SU-DHL-6 (cell line): ENCODE results near the gene EGFL8.

Experiments
- H2AFZ ChIP-seq: fragments of 200-600 bp; sonication (generic); 2 replicates; pipeline ENCODE4 v1.6.1; 2014; ENCODE audit warnings: low read depth, mild to moderate bottlenecking, moderate library complexity, mixed read lengths, antibody characterized with exemption, low read length; ENCODE audit not compliant: severe bottlenecking
- H3F3A ChIP-seq: fragments of 200-600 bp; shearing (Covaris generic); 2 replicates; pipeline ENCODE4 v1.6.0; 2016; ENCODE audit warnings: antibody characterized with exemption, mild to moderate bottlenecking; ENCODE audit not compliant: insufficient read depth
- H3K27ac ChIP-seq: fragments of 200-600 bp; sonication (generic); 2 replicates; pipeline ENCODE4 v1.5.1; 2016; ENCODE audit warnings: low read depth, mild to moderate bottlenecking, low read length, moderate library complexity, mixed read lengths
- H3K27me3 ChIP-seq: fragments of 200-600 bp; sonication (generic), shearing (Covaris generic); 2 replicates; pipeline ENCODE4 v1.6.0; 2014; ENCODE audit warnings: mild to moderate bottlenecking, low read length
- H3K36me3 ChIP-seq: fragments of 200-600 bp; sonication (generic); 2 replicates; pipeline ENCODE4 v1.6.1; 2014; ENCODE audit warnings: mild to moderate bottlenecking, low read length, mixed read lengths
- H3K4me2 ChIP-seq: fragments of 300-600, 200-600 bp; shearing (Covaris generic), sonication (generic); 2 replicates; pipeline ENCODE4 v1.6.0; 2014; ENCODE audit warnings: low read length, low read depth, mild to moderate bottlenecking; ENCODE audit not compliant: poor library complexity, severe bottlenecking
- H3K4me3 ChIP-seq: fragments of 200-600 bp; sonication (generic); 2 replicates; pipeline ENCODE4 v1.5.1; 2014; ENCODE audit warnings: antibody characterized with exemption, low read length, mild to moderate bottlenecking, mixed read lengths; ENCODE audit not compliant: insufficient read depth, poor library complexity, severe bottlenecking
- H3K79me2 ChIP-seq: fragments of 200-600 bp; sonication (generic); 2 replicates; pipeline ENCODE4 v1.6.1; 2014; ENCODE audit warnings: mild to moderate bottlenecking, low read length, moderate library complexity; ENCODE audit not compliant: insufficient read depth
- H3K9ac ChIP-seq: fragments of 200-600 bp; sonication (generic); 2 replicates; pipeline ENCODE4 v1.7.0; 2014; ENCODE audit warnings: mild to moderate bottlenecking, low read length
- H3K9me2 ChIP-seq: fragments of 200-600 bp; sonication (generic); replicated peaks from 2 replicates; pipeline ENCODE4 v1.6.1; 2014; ENCODE audit warnings: low read length; ENCODE audit not compliant: insufficient read depth
- H3K9me3 ChIP-seq: fragments of 200-600 bp; sonication (generic); 2 replicates; pipeline ENCODE4 v1.6.1; 2014; ENCODE audit warnings: low read length, mixed read lengths; ENCODE audit not compliant: insufficient read depth
- H4K20me1 ChIP-seq: fragments of 200-600 bp; sonication (generic); 2 replicates; pipeline ENCODE4 v1.6.1; 2014; ENCODE audit warnings: low read depth, mild to moderate bottlenecking, antibody characterized with exemption, low read length, moderate library complexity, mixed read lengths
- EZH2phosphoT487 ChIP-seq: fragments of 200-600 bp; sonication (generic), shearing (Covaris generic); conservative IDR thresholded peaks from 2 replicates; pipeline ENCODE4 v1.6.1; 2018; ENCODE audit warnings: mild to moderate bottlenecking, antibody characterized with exemption, low read length, moderate library complexity, mixed read lengths
- TF ChIP-seq, protein P1 (sequence below): fragments of 200-600 bp; sonication (generic); IDR thresholded peaks from one replicate; pipeline ENCODE4 v1.5.1; 2017; ENCODE audit warnings: antibody characterized with exemption, mild to moderate bottlenecking, low read length, moderate library complexity; ENCODE audit not compliant: insufficient read depth, poor library complexity, severe bottlenecking

Gene EGFL8

DNA sequence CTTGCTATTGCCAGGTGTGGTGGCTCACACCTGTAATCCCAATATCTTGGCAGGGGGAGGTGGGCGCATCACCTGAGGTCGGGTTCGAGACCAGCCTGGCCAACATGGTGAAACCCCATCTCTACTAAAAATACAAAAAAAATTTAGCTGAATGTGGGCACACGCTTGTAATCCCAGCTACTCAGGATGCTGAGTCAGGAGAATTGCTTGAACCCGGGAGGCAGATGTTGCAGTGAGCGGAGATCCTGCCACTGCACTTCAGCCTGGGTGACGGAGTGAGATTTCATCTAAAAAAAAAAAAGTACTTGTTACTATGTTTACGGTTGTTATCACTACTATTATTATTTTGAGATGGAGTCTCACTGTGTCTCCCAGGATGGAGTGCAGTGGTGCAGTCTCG lies 7.5 kb upstream of the EGFL8 start:
- H3K9me3 ChIP-seq, result no peaks in the 10 kb centered on the region
- no peaks in the 10 kb centered on the region for H3K79me2 ChIP-seq
- no peaks in the 10 kb centered on the region for H4K20me1 ChIP-seq
- H3K4me2 ChIP-seq, result no peak overlapping the region
- 0 out of 2 replicates have a peak, but pooled peaks cover 3% of the 10 kb centered on the region for H3K36me3 ChIP-seq
- no peak overlapping the region for H2AFZ ChIP-seq
- H3K27ac ChIP-seq, result no peak overlapping the region
- no peak for TF ChIP-seq EZH2phosphoT487
- TF ChIP-seq, protein P1, sequence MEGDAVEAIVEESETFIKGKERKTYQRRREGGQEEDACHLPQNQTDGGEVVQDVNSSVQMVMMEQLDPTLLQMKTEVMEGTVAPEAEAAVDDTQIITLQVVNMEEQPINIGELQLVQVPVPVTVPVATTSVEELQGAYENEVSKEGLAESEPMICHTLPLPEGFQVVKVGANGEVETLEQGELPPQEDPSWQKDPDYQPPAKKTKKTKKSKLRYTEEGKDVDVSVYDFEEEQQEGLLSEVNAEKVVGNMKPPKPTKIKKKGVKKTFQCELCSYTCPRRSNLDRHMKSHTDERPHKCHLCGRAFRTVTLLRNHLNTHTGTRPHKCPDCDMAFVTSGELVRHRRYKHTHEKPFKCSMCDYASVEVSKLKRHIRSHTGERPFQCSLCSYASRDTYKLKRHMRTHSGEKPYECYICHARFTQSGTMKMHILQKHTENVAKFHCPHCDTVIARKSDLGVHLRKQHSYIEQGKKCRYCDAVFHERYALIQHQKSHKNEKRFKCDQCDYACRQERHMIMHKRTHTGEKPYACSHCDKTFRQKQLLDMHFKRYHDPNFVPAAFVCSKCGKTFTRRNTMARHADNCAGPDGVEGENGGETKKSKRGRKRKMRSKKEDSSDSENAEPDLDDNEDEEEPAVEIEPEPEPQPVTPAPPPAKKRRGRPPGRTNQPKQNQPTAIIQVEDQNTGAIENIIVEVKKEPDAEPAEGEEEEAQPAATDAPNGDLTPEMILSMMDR, result no peak
- H3K9ac ChIP-seq, result no peak overlapping the region
- no peaks in the 10 kb centered on the region for H3K27me3 ChIP-seq
- H3K4me3 ChIP-seq, result no peak overlapping the region
- no peaks in the 10 kb centered on the region for H3K9me2 ChIP-seq
- H3F3A ChIP-seq, result peaks cover 8% of the 10 kb centered on the region; the same call in 1 of the 2 replicates

DNA sequence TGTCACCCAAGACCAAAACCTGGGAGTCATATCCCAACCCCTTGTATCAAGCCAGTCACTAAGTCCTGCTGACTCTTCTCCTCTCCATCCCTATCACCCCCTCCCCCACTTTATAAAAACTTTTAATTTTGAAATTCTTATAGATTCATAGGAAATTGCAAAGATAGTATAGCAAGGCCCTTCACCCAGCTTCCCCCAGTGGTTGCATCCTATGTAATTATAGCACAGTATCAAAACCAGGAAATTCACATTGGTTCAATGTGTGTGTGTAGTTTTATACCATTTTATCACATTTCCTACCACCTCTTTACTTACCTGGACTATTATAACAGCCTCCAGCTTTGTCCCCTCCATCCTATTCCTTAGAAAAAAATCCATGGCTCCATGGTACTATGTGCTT lies 6.3 kb upstream of the EGFL8 start:
- 0 out of 2 replicates have a peak, but pooled peaks cover 3% of the 10 kb centered on the region for H3K36me3 ChIP-seq

DNA sequence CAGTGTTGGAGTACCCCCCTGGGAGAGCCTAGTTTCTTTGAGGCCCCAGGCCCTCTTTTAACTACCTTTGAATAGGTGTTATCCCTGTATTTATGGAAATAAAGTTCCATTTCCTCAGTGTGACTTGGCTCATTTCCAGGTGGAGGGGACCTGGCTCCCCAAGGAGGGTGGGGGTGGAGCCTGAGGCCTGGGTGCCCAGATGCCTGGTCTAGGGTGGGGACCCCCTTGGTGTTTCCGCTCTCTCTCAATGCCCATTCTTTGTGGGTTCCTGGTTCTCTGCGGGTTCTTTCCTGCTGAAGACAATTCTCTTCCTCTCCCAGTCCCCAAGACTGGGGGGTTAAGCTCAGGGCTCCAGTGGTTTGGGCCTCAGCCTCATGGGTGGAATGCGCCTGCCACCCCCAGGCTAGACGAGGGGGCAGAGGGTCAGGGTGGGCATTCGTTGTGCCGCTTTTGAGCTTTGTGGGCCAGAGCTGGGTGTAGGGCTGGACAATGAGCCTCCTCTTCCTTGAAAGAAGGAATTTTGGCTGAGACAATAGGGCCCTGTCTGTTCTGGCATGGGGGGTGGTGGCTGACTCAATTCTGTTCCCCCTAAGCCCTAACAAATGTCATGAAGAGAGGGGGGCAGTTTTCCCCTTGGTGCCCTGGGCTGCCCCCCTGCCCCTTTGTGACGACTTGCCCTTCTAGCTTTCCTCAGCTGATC lies 686 bp upstream of the EGFL8 start:
- Histone ChIP-seq H3K9ac (no peak overlapping the region), H3K27me3 (no peaks in the 10 kb centered on the region), H3K9me3 (no peaks in the 10 kb centered on the region), H4K20me1 (no peaks in the 10 kb centered on the region), H3K9me2 (no peaks in the 10 kb centered on the region), H3K27ac (no peak overlapping the region), H2AFZ (no peak overlapping the region), H3K79me2 (no peaks in the 10 kb centered on the region), H3K36me3 (no peaks in the 10 kb centered on the region), H3K4me3 (no peak overlapping the region), H3F3A (no peaks in the 10 kb centered on the region), H3K4me2 (no peak overlapping the region)
- TF ChIP-seq EZH2phosphoT487, result no peak

More for the DNA sequence above, 6.3 kb upstream of the EGFL8 start:
- no peaks in the 10 kb centered on the region for H3K79me2 ChIP-seq
- H3K9me3 ChIP-seq, result no peaks in the 10 kb centered on the region
- TF ChIP-seq EZH2phosphoT487, result no peak
- TF ChIP-seq, protein P1, result no peak
- no peak overlapping the region for H3K4me3 ChIP-seq
- no peak overlapping the region for H3K4me2 ChIP-seq
- H3K9ac ChIP-seq, result no peak overlapping the region
- no peak overlapping the region for H3K27ac ChIP-seq
- peaks cover 6% of the 10 kb centered on the region; the same call in 1 of the 2 replicates for H3F3A ChIP-seq
- H2AFZ ChIP-seq, result no peak overlapping the region
- H4K20me1 ChIP-seq, result no peaks in the 10 kb centered on the region
- no peaks in the 10 kb centered on the region for H3K9me2 ChIP-seq
- no peaks in the 10 kb centered on the region for H3K27me3 ChIP-seq

DNA sequence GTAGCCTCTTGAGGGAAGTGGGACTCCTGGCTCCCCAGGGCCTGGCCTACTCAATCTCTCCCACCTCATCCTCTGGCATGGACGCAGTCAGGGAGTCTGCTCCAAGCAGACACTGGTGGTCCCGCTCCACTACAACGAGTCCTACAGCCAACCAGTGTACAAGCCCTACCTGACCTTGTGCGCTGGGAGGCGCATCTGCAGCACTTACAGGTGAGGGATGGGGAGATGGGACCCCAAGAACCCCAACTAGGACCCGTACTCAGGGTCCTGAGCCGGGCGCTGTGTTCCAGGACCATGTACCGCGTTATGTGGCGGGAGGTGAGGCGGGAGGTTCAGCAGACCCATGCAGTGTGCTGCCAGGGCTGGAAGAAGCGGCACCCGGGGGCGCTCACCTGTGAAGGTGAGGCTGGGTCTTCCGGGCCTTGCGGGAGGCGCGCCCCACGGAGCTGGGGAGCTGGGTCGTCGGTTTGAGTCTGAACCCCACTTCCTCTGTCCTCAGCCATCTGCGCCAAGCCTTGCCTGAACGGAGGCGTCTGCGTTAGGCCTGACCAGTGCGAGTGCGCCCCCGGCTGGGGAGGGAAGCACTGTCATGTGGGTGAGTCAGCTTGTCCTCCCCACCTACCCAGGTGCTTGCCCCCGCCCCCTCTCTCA lies 2.1 kb downstream of the EGFL8 start:
- H3F3A ChIP-seq, result no peaks in the 10 kb centered on the region
- H3K9me3 ChIP-seq, result no peaks in the 10 kb centered on the region
- H3K9me2 ChIP-seq, result no peaks in the 10 kb centered on the region
- H3K9ac ChIP-seq, result no peak overlapping the region
- H3K4me3 ChIP-seq, result no peak overlapping the region
- H3K4me2 ChIP-seq, result no peak overlapping the region
- H3K27me3 ChIP-seq, result no peaks in the 10 kb centered on the region
- no peaks in the 10 kb centered on the region for H4K20me1 ChIP-seq
- H3K27ac ChIP-seq, result no peak overlapping the region
- no peaks in the 10 kb centered on the region for H3K79me2 ChIP-seq
- H2AFZ ChIP-seq, result no peak overlapping the region
- TF ChIP-seq, protein P1, result no peak
- no peak for TF ChIP-seq EZH2phosphoT487
- no peaks in the 10 kb centered on the region for H3K36me3 ChIP-seq
